Common myeloid progenitor, CD34-positive (primary cell): Measurements from ENCODE around the gene PLEKHG3.
A peak's percentile ranks its signal among the peaks of the same experiment; 100 is the strongest.

Experiments used
- CTCF ChIA-PET: fragments of 350-600 bp; sonication (Branson Sonifier 250); formaldehyde crosslinking; loops from one replicate; lab custom pipeline; 2021; ENCODE audit warnings: antibody characterized with exemption; lab: Charles Lee
- POLR2A ChIA-PET: fragments of 350-600 bp; sonication (Branson Sonifier 250); formaldehyde crosslinking; loops from one replicate; lab custom pipeline; 2021; ENCODE audit warnings: antibody characterized with exemption; lab: Charles Lee
- DNase-seq, 3 donors: peaks; one replicate each; pipeline versions ENCODE4 v3.0.0 to v3.0.0-alpha.2; 2013
- H3K27ac ChIP-seq, 2 experiments: 1 replicate in 1 of 2; 2 replicates in 1 of 2; pipeline ENCODE4 v1.7.0; 2013; ENCODE audit warnings: inconsistent platforms in 2 of 2, low read length in 2 of 2, mild to moderate bottlenecking in 2 of 2, low read depth in 1 of 2, moderate library complexity in 1 of 2; ENCODE audit not compliant: severe bottlenecking in 2 of 2, insufficient read depth in 1 of 2, poor library complexity in 1 of 2
- H3K27me3 ChIP-seq, 5 experiments: replicated peaks in 2 of 5; 1 replicate in 3 of 5; 2 replicates in 2 of 5; pipeline versions ENCODE4 v1.6.1 to v1.7.0; 2013; ENCODE audit warnings: low read length in 4 of 5, mild to moderate bottlenecking in 2 of 5, moderate library complexity in 2 of 5, inconsistent platforms in 1 of 5; ENCODE audit not compliant: insufficient read depth in 5 of 5, control insufficient read depth in 4 of 5
- H3K36me3 ChIP-seq, 4 experiments: 1 replicate in 2 of 4; 2 replicates in 2 of 4; pipeline versions ENCODE4 v1.6.1 to v1.7.0; 2013; ENCODE audit warnings: low read length in 3 of 4, control low read depth in 1 of 4, mild to moderate bottlenecking in 1 of 4; ENCODE audit not compliant: control insufficient read depth in 4 of 4, insufficient read depth in 4 of 4
- H3K4me1 ChIP-seq, 4 experiments: 1 replicate in 3 of 4; 2 replicates in 1 of 4; pipeline versions ENCODE4 v1.6.1 to v1.7.1; 2013; ENCODE audit warnings: low read length in 3 of 4, mild to moderate bottlenecking in 3 of 4, control low read depth in 1 of 4, inconsistent platforms in 1 of 4, moderate library complexity in 1 of 4; ENCODE audit not compliant: control insufficient read depth in 4 of 4, insufficient read depth in 4 of 4; ENCODE audit errors: control extremely low read depth in 1 of 4
- H3K4me3 ChIP-seq, 7 experiments: 1 replicate in 4 of 7; 2 replicates in 3 of 7; pipeline versions ENCODE4 v1.5.1 to v1.7.0; 2013; ENCODE audit warnings: mild to moderate bottlenecking in 7 of 7, low read length in 6 of 7, moderate library complexity in 6 of 7, inconsistent platforms in 2 of 7, low read depth in 2 of 7, control low read depth in 1 of 7; ENCODE audit not compliant: insufficient read depth in 4 of 7, control insufficient read depth in 1 of 7; ENCODE audit errors: extremely low read depth in 1 of 7
- H3K9me3 ChIP-seq, 5 experiments: 1 replicate in 4 of 5; 2 replicates in 1 of 5; pipeline versions ENCODE4 v1.6.1 to v1.7.1; 2013; ENCODE audit warnings: low read length in 4 of 5, mild to moderate bottlenecking in 2 of 5, inconsistent platforms in 1 of 5, low read depth in 1 of 5, moderate library complexity in 1 of 5; ENCODE audit not compliant: control insufficient read depth in 4 of 5, insufficient read depth in 2 of 5; ENCODE audit errors: control extremely low read depth in 1 of 5
- WGBS: methylation state at CpG from one replicate; pipeline ENCODE4 v1.1.5; 2013; ENCODE audit not compliant: insufficient coverage; 5-methylcytosine and 5-hydroxymethylcytosine counted together

The PLEKHG3 gene

DNA sequence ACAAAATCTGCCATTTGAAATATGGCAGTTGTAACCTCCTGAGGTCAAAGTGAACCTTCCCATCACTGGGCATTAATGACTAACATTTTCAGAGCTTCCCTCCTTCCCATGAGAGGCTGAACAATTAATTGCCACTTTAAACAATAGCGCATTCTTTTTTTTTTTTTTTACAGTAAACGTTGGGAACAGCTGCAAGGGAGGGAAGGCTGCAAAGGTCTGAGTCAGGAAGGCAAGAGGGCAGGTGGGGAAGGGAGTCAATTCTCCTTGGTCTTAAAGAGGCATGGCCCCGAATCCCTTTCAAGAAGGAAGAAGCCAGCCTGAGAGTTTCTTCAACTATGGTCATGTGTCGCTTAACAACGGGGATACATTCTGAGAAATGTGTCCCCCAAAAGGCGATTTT, 41.0 kb upstream of the PLEKHG3 start:
- 92% methylated on average over 5 of the region's 6 CpGs for WGBS
- peaks cover 0 to 6% (median 0%) of the 10 kb centered on the region in 5 experiments for H3K27me3 ChIP-seq
- H3K4me1 ChIP-seq = peaks cover 3 to 12% (median 7%) of the 10 kb centered on the region in 4 experiments
- ChIA-PET CTCF (interaction anchor here (0.6 to 1.5 kb wide), 3 partner anchors 15 to 248 kb away, joined by 3 to 4 read pairs (median 3); no protein-coding TSS in a partner anchor), POLR2A (no interaction called here)
- no peaks in the 10 kb centered on the region for H3K9me3 ChIP-seq
- no peak for DNase-seq
- H3K4me3 ChIP-seq = no peak overlapping the region
- H3K27ac ChIP-seq = no peak overlapping the region
- no peaks in the 10 kb centered on the region for H3K36me3 ChIP-seq

DNA sequence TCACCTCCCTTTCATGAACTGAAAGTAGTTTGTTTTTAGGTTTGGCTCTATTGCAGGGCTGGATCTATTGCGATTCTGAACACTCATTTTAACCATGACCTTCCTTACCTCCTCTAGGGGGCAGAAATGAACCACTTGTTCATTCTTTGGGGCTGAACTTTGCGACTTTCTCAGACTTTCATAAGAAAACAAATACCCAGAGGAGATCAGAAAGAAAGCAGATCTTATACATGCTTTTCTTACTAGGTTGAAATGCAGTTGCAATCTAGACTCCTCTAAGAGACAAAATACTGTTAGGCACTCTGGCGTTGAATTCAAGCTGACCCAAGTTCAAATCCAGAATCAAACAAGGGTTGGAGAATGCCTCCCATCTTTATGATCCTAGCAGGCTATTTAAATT, 32.6 kb upstream of the PLEKHG3 start:
- 42% methylated on average over 2 of the region's 3 CpGs for WGBS
- H3K36me3 ChIP-seq = no peaks in the 10 kb centered on the region
- peaks cover 5 to 35% (median 13%) of the 10 kb centered on the region in 4 experiments for H3K4me1 ChIP-seq
- CTCF ChIA-PET = interaction anchor here (0.9 to 8.8 kb wide), 17 partner anchors 9 to 238 kb away, joined by 3 to 80 read pairs (median 4); partner anchors contain the start of gene SPTB
- H3K4me3 ChIP-seq = no peak overlapping the region
- peaks cover 0 to 5% (median 0%) of the 10 kb centered on the region in 5 experiments for H3K27me3 ChIP-seq
- no peak overlapping the region for H3K27ac ChIP-seq
- peaks cover 0 to 3% (median 0%) of the 10 kb centered on the region in 5 experiments for H3K9me3 ChIP-seq
- DNase-seq = peak; percentile 68 to 88 (median 83)
- POLR2A ChIA-PET = no interaction called here

DNA sequence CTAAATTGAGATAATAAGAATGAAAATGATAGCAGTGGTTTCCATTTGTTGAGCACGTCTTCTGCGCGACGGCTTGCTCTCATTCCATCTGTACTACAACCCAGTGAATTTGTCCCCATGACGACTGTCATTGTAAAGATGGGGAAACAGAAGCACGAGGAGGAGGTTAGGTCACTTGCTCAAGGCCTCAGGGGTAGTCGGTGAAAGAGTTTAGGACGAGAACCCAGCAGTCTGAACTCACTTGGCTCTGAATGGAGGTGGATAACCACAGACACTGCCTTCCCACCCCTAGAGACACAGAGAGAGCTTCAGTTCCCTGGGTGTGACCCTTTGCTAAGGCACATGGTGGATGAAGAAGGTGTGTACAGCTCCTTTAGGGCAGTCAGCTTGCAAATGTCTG, 30.9 kb upstream of the PLEKHG3 start:
- H3K27ac ChIP-seq = no peak overlapping the region
- POLR2A ChIA-PET = interaction anchor here (0.6 kb wide), 1 partner anchor 92 kb away, joined by 3 read pairs; no protein-coding TSS in a partner anchor
- 96% methylated on average over 7 of the region's 8 CpGs for WGBS

DNA sequence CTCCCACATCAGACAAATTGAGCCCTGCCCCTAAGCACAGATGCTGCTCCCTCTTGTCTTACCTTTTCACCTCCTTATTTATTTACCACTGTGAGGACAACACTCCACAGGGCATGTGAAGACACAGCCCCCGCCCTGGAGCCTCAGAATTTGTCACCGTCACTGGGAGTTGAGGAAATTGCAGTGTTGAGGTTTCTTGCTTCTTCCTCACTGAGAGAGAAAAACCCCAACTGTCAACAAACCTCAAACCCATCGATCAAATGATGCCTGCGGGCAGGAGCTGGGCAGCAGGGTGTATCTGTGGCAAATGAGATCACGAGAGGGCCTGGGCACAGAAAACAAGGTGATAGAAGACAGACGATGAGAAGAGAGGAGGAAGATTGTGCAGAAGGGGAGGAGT, 30.5 kb upstream of the PLEKHG3 start:
- no peak overlapping the region for H3K27ac ChIP-seq

More for the DNA sequence above, 30.9 kb upstream of the PLEKHG3 start:
- peaks cover 5 to 37% (median 13%) of the 10 kb centered on the region in 4 experiments for H3K4me1 ChIP-seq
- CTCF ChIA-PET = interaction anchor here (0.9 to 8.8 kb wide), 10 partner anchors 14 to 329 kb away, joined by 3 to 80 read pairs (median 12); no protein-coding TSS in a partner anchor
- no peaks in the 10 kb centered on the region for H3K36me3 ChIP-seq
- H3K9me3 ChIP-seq = peaks cover 0 to 3% (median 0%) of the 10 kb centered on the region in 5 experiments
- peak in 1 of 3 donors; percentile 14 for DNase-seq
- no peak overlapping the region for H3K4me3 ChIP-seq
- peaks cover 0 to 5% (median 0%) of the 10 kb centered on the region in 5 experiments for H3K27me3 ChIP-seq

DNA sequence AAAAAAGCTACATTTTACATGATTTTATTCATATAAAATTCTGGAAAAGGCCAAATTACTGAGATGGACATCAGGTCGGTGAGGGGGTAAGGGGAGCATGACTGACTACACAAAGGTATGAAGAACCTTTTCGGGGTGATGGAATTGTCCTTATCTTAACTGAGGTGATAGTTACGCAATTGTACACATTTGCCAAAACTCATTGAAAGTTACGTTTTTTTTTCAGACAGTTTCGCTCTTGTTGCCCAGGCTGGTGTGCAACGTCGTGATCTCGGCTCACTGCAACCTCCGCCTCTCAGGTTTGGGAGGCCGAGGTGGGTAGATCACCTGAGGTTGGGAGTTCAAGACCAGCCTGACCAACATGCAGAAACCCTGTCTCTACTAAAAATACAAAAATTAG, 29.4 kb upstream of the PLEKHG3 start:
- Histone ChIP-seq H3K27ac (no peak overlapping the region), H3K36me3 (no peaks in the 10 kb centered on the region), H3K27me3 (peaks cover 0 to 5% (median 0%) of the 10 kb centered on the region in 5 experiments), H3K9me3 (peaks cover 0 to 3% (median 0%) of the 10 kb centered on the region in 5 experiments), H3K4me1 (peaks cover 5 to 37% (median 13%) of the 10 kb centered on the region in 4 experiments), H3K4me3 (no peak overlapping the region)
- DNase-seq = no peak
- 91% methylated on average over 10 of the region's 10 CpGs for WGBS
- ChIA-PET CTCF (interaction anchor here (0.8 to 8.8 kb wide), 10 partner anchors 8 to 216 kb away, joined by 3 to 80 read pairs (median 4); no protein-coding TSS in a partner anchor), POLR2A (no interaction called here)

More for the DNA sequence above, 30.5 kb upstream of the PLEKHG3 start:
- peaks cover 5 to 37% (median 13%) of the 10 kb centered on the region in 4 experiments for H3K4me1 ChIP-seq
- CTCF ChIA-PET = interaction anchor here (1.0 to 8.8 kb wide), 9 partner anchors 15 to 330 kb away, joined by 3 to 80 read pairs (median 17); no protein-coding TSS in a partner anchor
- no peaks in the 10 kb centered on the region for H3K36me3 ChIP-seq
- peaks cover 0 to 3% (median 0%) of the 10 kb centered on the region in 5 experiments for H3K9me3 ChIP-seq
- H3K27me3 ChIP-seq = peaks cover 0 to 5% (median 0%) of the 10 kb centered on the region in 5 experiments
- peak; percentile 78 to 95 (median 94) for DNase-seq
- POLR2A ChIA-PET = interaction anchor here (0.8 kb wide), 1 partner anchor 12 kb away, joined by 3 read pairs; no protein-coding TSS in a partner anchor
- 0% methylated on average over 2 of the region's 6 CpGs for WGBS
- no peak overlapping the region for H3K4me3 ChIP-seq

DNA sequence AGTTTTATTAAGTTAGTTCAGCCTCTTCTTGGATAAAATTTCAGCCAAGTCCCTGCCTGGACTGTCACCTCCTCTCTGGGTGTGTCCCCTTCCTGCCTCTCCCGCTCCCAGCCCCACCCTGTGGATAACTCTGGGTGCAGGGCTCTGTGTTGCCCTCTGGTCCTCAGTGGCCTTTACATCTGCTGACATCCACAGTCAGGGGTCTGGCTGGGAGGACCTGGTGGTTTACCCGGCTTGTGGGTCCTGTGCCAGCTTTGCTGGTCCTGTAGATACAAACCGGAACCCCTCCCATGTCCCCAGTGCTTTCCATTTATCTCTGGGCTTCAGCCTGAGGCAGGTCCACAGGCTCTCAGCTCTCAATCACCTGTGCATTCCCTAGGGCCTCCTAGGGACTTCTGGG, 28.9 kb upstream of the PLEKHG3 start:
- CTCF ChIA-PET = interaction anchor here (1.1 to 8.8 kb wide), 8 partner anchors 15 to 96 kb away, joined by 3 to 80 read pairs (median 4); no protein-coding TSS in a partner anchor
- H3K4me1 ChIP-seq = peaks cover 5 to 40% (median 13%) of the 10 kb centered on the region in 4 experiments

More for the DNA sequence above, 28.9 kb upstream of the PLEKHG3 start:
- Histone ChIP-seq H3K9me3 (peaks cover 0 to 3% (median 0%) of the 10 kb centered on the region in 5 experiments), H3K27me3 (peaks cover 0 to 5% (median 0%) of the 10 kb centered on the region in 5 experiments), H3K27ac (no peak overlapping the region), H3K4me3 (no peak overlapping the region), H3K36me3 (no peaks in the 10 kb centered on the region)
- DNase-seq = no peak
- POLR2A ChIA-PET = no interaction called here
- 84% methylated on average over 2 of the region's 3 CpGs for WGBS
